Rectal smooth muscle tissue (tissue), 1 donor: ENCODE measurements around the gene PLXND1.

Experiments used
- H3K27ac ChIP-seq: one replicate; pipeline ENCODE4 v1.7.0; 2013; ENCODE audit warnings: low read depth, low read length, inconsistent platforms
- H3K27me3 ChIP-seq: one replicate; pipeline ENCODE4 v1.7.0; 2013; ENCODE audit warnings: low read length; ENCODE audit not compliant: control insufficient read depth, insufficient read depth
- H3K36me3 ChIP-seq: one replicate; pipeline ENCODE4 v1.7.0; 2013; ENCODE audit warnings: low read length; ENCODE audit not compliant: control insufficient read depth, insufficient read depth
- H3K4me1 ChIP-seq: one replicate; pipeline ENCODE4 v1.7.0; 2013; ENCODE audit warnings: low read length; ENCODE audit not compliant: control insufficient read depth, insufficient read depth
- H3K4me3 ChIP-seq: one replicate; pipeline ENCODE4 v1.7.0; 2013; ENCODE audit warnings: low read length
- H3K9ac ChIP-seq: one replicate; pipeline ENCODE4 v1.7.0; 2013; ENCODE audit warnings: low read length

The PLXND1 gene

GRCh38 chr3:129609591-129610182 is 3.2 kb upstream of the PLXND1 start:
- Histone ChIP-seq H3K27ac (no peak overlapping the region), H3K27me3 (peaks cover 3% of the 10 kb centered on the region), H3K4me1 (no peaks in the 10 kb centered on the region), H3K9ac (no peak overlapping the region), H3K36me3 (no peaks in the 10 kb centered on the region), H3K4me3 (no peak overlapping the region)

- Histone ChIP-seq H3K27ac (no peak overlapping the region), H3K36me3 (no peaks in the 10 kb centered on the region), H3K4me1 (no peaks in the 10 kb centered on the region), H3K27me3 (peaks cover 4% of the 10 kb centered on the region), H3K9ac (no peak overlapping the region), H3K4me3 (no peak overlapping the region)
Measured at GRCh38 chr3:129608936-129609590, 2.6 kb upstream of the PLXND1 start.

GRCh38 chr3:129608087-129608935 is 1.8 kb upstream of the PLXND1 start:
- H3K27ac ChIP-seq: no peak overlapping the region
- no peaks in the 10 kb centered on the region for H3K4me1 ChIP-seq
- no peaks in the 10 kb centered on the region for H3K36me3 ChIP-seq
- H3K4me3 ChIP-seq: no peak overlapping the region
- H3K27me3 ChIP-seq: peaks cover 4% of the 10 kb centered on the region
- no peak overlapping the region for H3K9ac ChIP-seq

- Histone ChIP-seq H3K36me3 (no peaks in the 10 kb centered on the region), H3K4me1 (no peaks in the 10 kb centered on the region), H3K27ac (peak overlapping the region; percentile 81), H3K4me3 (peak overlapping the region; percentile 70), H3K27me3 (peaks cover 4% of the 10 kb centered on the region), H3K9ac (peak overlapping the region; percentile 41)
Measured at GRCh38 chr3:129607391-129608068, 1.1 kb upstream of the PLXND1 start.

GRCh38 chr3:129605922-129606635 is 397 bp downstream of the PLXND1 start:
- H3K27ac ChIP-seq: peak overlapping the region; percentile 52
- peak overlapping the region; percentile 19 for H3K9ac ChIP-seq
- peaks cover 4% of the 10 kb centered on the region for H3K27me3 ChIP-seq
- peak overlapping the region; percentile 71 for H3K4me3 ChIP-seq
- no peaks in the 10 kb centered on the region for H3K36me3 ChIP-seq
- no peaks in the 10 kb centered on the region for H3K4me1 ChIP-seq

GRCh38 chr3:129605203-129605921 is 1.1 kb downstream of the PLXND1 start:
- no peaks in the 10 kb centered on the region for H3K4me1 ChIP-seq
- peaks cover 4% of the 10 kb centered on the region for H3K27me3 ChIP-seq
- peak overlapping the region; percentile 78 for H3K4me3 ChIP-seq
- no peaks in the 10 kb centered on the region for H3K36me3 ChIP-seq
- peak overlapping the region; percentile 19 for H3K9ac ChIP-seq
- peak overlapping the region; percentile 36 for H3K27ac ChIP-seq

- peak overlapping the region; percentile 10 for H3K9ac ChIP-seq
- no peaks in the 10 kb centered on the region for H3K4me1 ChIP-seq
- H3K27me3 ChIP-seq: peaks cover 4% of the 10 kb centered on the region
- H3K27ac ChIP-seq: no peak overlapping the region
- no peaks in the 10 kb centered on the region for H3K36me3 ChIP-seq
- peak overlapping the region; percentile 78 for H3K4me3 ChIP-seq
Measured at GRCh38 chr3:129604767-129605166, 1.7 kb downstream of the PLXND1 start.

- Histone ChIP-seq H3K36me3 (no peaks in the 10 kb centered on the region), H3K4me1 (no peaks in the 10 kb centered on the region), H3K27ac (no peak overlapping the region), H3K9ac (no peak overlapping the region), H3K27me3 (peaks cover 4% of the 10 kb centered on the region), H3K4me3 (peak overlapping the region; percentile 78)
Measured at GRCh38 chr3:129603991-129604749, 2.3 kb downstream of the PLXND1 start.

- no peak overlapping the region for H3K27ac ChIP-seq
- peak overlapping the region; percentile 78 for H3K4me3 ChIP-seq
- no peaks in the 10 kb centered on the region for H3K36me3 ChIP-seq
- H3K9ac ChIP-seq: no peak overlapping the region
- no peaks in the 10 kb centered on the region for H3K4me1 ChIP-seq
- H3K27me3 ChIP-seq: peaks cover 4% of the 10 kb centered on the region
Measured at GRCh38 chr3:129603561-129603942, 2.9 kb downstream of the PLXND1 start.

GRCh38 chr3:129602730-129603560 is 3.5 kb downstream of the PLXND1 start:
- Histone ChIP-seq H3K4me3 (peak overlapping the region; percentile 78), H3K9ac (no peak overlapping the region), H3K27me3 (peaks cover 4% of the 10 kb centered on the region), H3K27ac (no peak overlapping the region), H3K36me3 (no peaks in the 10 kb centered on the region), H3K4me1 (peaks cover 2% of the 10 kb centered on the region)
